OCI-LY1 (cell line): ENCODE results near the gene AFM.

Experiments used
- EZH2 ChIP-seq: fragments of 200-600 bp; sonication (generic), shearing (Covaris generic); IDR thresholded peaks from 2 replicates; pipeline ENCODE4 v1.8.0; 2017; ENCODE audit warnings: borderline replicate concordance, mixed run types, mild to moderate bottlenecking, antibody characterized with exemption, low read length, moderate library complexity, mixed read lengths
- TF ChIP-seq, protein P1 (sequence below): fragments of 200-600 bp; sonication (generic), shearing (Covaris generic); IDR thresholded peaks from 2 replicates; pipeline ENCODE4 v1.5.1; 2017; ENCODE audit warnings: mild to moderate bottlenecking, antibody characterized with exemption, low read length, moderate library complexity, mixed read lengths

DNA sequence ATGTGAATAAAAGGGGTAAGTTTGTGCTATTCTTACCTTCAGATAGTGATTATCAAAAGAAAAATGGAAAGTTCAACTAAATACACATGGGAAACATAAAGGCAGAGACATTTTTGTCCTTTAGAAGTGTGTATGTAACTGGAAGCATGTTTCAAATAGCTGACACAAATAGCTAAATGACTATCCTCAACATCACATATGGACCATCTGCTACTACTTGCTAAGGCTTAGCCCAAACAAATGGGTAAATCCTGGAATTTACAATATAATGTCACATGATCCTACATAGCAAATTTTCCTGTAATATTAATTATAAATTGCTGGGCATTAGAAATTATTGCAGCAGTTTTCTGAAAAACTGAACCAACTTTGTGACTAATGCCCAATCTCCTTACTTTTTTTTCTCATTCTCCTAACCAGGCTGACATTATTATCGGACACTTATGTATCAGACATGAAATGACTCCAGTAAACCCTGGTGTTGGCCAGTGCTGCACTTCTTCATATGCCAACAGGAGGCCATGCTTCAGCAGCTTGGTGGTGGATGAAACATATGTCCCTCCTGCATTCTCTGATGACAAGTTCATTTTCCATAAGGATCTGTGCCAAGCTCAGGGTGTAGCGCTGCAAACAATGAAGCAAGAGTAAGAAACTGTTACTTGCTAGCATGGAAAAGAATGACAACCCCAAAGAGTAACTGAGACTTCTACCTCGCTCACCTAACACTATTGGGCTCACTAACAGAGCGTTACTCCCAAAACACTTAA is 29.4 kb upstream of the AFM start:
- TF ChIP-seq, protein P1, sequence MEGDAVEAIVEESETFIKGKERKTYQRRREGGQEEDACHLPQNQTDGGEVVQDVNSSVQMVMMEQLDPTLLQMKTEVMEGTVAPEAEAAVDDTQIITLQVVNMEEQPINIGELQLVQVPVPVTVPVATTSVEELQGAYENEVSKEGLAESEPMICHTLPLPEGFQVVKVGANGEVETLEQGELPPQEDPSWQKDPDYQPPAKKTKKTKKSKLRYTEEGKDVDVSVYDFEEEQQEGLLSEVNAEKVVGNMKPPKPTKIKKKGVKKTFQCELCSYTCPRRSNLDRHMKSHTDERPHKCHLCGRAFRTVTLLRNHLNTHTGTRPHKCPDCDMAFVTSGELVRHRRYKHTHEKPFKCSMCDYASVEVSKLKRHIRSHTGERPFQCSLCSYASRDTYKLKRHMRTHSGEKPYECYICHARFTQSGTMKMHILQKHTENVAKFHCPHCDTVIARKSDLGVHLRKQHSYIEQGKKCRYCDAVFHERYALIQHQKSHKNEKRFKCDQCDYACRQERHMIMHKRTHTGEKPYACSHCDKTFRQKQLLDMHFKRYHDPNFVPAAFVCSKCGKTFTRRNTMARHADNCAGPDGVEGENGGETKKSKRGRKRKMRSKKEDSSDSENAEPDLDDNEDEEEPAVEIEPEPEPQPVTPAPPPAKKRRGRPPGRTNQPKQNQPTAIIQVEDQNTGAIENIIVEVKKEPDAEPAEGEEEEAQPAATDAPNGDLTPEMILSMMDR: no peak
- TF ChIP-seq EZH2: no peak
